Measurements from ENCODE around the gene DBF4B.
A peak's percentile ranks its signal among the peaks of the same experiment; 100 is the strongest.

The DBF4B gene

DNA sequence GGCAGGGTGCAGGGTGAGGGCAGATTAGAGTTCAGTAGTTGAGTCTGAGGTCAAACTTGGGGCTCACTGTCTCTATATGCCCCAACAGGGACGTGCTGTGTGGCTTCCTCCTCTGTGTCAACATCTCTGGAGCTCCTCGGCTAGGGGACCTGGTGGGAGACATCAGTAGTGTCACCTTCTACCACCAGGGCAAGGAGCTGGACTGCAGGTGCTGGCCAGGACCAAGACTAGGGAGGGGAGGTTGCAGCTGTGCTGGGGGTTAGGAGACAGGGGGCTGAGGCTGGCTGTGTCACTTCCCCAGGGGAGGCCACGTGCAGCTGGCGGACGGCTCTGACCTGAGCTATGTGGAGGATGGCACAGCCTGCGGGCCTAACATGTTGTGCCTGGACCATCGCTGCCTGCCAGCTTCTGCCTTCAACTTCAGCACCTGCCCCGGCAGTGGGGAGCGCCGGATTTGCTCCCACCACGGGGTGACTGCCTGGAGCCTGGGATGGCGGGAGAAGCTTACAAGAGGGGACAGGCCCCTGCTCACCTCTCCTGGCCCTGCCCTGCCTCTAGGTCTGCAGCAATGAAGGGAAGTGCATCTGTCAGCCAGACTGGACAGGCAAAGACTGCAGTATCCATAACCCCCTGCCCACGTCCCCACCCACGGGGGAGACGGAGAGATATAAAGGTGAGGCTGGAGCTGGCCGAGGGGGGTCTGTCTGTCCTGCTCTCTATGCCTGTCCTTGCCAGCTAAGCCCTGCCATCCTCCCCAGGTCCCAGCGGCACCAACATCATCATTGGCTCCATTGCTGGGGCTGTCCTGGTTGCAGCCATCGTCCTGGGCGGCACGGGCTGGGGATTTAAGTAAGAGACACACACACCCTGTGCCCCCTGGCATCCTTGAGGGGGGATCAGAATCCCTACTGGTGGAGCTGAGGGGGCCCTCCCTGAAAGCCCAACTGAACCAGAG, 69.2 kb downstream of the DBF4B start:
- no peak for DNase-seq (ENCODE audit: low spot score)

DNA sequence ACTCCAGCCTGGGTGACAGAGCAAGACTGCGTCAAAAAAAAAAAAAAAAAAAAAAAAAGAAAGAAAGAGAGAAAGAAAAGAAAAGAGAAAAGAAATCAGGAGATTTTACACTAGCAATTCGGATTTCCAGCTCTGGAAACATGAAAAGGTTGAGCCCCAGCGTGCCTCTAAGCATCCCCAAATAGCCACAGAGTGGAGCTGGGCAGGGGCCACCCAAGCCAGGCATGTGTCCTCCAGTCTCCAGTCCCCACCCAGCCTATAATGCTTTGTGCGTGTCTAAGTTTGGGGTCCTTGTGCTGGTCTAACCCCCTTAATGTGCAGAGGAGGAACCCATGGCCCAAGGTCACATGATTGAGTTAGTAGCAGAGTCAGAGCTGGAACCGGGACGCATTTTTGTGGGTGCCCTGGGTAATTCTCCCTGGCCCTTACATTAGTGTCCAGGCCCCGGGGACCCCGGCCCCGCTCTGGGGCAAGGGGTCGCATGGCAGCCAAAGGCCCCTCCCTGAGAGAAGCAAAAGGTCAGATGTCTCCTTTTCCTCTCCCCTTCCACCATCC, 70.3 kb downstream of the DBF4B start:
- DNase-seq (ENCODE audit: low spot score) = no peak

DNA sequence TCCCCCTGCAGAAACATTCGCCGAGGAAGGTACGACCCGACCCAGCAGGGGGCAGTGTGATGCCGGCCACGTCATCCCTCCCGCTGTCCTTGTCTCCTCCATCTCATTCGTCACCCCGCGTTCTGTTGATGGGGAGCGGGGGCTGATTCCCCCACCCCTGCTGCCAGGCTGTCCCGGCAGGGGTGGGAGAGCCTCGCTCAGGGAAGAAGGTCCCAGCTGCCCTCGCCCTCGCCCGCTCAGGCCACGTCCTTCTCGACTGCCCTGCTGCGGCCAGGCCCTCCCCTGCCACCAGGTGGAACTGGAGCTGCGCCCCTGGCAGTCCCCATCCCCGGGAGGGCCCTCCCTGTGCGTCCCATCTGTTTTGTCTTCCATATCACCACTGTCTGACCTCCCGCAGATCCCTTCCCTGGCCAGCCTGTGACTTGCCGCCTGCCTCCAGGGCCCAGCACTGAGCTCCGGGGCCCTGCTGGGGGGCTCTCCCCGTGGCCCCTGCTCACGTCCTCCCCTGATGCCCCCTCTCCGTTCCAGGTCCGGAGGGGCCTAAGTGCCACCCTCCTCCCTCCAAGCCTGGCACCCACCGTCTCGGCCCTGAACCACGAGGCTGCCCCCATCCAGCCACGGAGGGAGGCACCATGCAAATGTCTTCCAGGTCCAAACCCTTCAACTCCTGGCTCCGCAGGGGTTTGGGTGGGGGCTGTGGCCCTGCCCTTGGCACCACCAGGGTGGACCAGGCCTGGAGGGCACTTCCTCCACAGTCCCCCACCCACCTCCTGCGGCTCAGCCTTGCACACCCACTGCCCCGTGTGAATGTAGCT, 71.0 kb downstream of the DBF4B start:
- peak; percentile 93 for DNase-seq (ENCODE audit: low spot score)

DNA sequence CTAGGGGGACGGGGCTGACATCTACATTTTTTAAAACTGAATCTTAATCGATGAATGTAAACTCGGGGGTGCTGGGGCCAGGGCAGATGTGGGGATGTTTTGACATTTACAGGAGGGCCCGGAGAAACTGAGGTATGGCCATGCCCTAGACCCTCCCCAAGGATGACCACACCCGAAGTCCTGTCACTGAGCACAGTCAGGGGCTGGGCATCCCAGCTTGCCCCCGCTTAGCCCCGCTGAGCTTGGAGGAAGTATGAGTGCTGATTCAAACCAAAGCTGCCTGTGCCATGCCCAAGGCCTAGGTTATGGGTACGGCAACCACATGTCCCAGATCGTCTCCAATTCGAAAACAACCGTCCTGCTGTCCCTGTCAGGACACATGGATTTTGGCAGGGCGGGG, 71.7 kb downstream of the DBF4B start:
- DNase-seq (ENCODE audit: low spot score) = no peak

DNA sequence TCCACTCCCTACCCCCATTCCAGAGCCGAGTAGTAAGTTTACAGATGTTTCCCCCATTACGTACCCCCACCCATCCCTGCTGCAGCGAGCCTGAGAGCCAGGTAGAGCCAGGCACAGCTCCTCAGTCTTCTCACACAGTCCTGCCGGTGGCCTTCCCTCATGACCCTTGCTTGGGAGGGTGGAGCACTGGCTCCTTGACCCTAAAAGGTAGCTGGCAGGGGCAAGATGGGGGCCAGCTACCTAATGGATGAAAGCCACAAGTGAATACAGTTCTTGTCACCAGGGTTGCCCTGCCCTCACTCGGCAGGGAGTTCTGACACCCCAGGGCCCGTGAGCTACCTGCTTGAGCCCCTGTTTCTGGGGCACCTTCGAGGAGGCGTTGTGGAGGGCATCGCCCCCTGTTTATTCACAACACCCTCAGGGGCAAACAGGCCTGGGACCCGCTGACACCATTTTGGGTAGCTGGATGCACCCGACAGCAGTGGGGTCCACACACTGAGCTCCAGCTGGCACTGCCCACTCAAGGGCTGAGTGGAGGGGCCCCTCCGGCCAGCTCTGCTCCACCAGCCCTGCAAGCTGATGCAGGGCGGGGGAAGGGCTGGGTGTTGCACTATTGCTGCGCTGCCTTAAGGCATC, 72.5 kb downstream of the DBF4B start:
- no peak for DNase-seq (ENCODE audit: low spot score)

DNA sequence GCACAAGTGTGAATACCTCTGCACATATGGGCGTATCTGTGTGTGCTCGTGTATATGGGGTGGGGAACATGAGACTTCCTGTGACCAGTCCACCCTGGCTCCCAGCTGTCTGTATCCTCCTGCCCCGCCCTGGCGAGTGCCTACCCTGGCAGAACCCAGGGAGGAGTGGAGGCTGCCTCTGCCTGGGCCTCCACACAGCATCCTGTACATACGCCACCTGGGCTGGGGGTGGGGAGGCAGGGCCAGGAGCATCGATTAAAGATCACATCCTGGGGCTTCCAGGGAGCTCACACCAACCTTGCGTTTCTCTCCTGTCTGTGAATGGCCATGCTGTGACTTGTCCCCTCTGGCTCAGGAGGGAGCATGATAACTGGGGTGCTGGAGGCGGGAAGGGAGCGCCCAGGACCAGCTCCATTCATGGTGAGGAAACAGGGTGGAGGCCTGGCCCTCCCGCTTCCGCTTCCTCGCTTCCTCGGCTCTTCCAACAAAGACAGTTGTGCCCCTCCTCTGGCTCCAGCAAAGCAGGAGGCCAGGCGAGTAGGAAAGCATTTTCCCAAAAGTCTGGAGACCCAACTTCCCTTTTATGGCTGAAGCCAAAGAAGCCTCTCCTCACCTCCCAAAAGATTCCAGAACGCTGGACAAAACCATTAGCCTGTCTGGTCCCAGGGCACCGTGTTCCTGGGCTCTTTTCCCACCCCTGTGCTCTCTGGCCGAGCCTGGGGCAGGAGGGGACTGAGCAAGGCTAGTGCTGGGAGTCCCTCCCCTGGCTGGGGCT, 73.3 kb downstream of the DBF4B start:
- no peak for DNase-seq (ENCODE audit: low spot score)

DNA sequence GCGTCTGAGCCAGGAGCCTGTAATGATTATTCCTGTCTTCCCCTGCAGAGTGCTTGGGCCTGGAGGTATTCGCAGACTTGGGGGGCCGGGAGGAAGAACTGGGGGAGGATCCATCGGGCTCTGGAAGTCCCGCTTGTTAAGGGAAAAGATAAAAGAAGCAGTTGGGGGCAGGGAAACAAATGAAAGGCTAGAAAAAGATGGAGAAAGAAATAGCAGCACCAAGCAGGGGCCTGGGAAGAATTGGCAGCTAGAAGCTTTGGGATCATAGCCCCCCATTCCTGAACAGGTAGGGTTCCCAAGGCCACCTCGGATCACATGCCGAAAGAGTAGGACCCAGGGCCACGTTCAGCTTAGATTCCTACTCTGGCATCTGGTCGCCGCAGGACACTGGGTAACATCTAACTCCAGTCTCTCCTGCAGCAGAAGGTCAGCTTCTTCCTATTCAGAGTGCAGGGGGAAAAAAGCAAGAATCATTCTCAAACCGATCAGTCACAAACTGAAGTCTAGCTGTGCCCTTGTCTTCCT, 73.9 kb downstream of the DBF4B start:
- no peak for DNase-seq (ENCODE audit: low spot score)

DNA sequence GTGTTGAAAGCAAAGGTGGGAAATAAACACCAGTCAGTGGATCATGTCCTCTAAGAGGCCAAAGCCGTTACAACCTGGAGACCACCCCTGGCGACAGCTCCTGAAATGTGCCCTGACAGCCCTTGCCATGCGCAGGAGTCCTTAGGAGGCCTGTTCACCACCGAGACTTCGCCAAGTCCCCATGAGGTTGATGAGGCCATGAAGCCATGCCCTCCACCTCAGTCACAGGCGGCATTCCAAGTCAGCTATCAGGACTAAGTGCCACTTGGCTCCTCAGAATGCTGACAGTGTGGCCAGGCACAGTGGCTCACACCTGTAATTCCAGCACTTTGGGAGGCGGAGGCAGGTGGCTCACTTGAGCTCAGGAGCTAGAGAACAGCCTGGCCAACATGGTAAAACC, 77.5 kb downstream of the DBF4B start:
- no peak for DNase-seq (ENCODE audit: low spot score)

DNA sequence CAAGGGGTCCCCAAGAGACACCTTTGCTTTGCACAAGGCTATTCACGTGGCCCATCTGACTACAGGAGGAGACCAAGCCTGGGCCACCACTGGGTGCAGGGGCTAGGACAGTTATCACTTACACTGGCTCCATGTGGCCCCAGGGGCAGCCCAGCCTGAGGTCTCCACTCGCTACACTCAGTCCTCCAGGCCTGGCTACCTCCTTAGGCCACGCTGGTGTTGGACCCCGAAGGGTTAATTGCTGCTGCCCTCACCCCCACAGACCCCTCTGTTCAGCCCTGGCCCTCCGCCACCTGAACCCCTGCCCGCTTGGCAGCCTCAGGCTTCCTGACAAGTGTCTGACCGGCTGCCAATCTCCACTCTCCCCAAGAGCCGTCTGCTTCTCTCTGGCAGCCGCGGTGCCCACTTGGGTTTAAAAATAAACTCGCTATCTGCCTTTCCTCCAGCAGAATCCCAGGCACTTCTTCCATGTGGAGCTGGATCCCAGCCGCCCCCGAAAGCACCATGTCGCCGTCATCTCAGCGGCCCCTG, 78.2 kb downstream of the DBF4B start:
- no peak for DNase-seq (ENCODE audit: low spot score)

DNA sequence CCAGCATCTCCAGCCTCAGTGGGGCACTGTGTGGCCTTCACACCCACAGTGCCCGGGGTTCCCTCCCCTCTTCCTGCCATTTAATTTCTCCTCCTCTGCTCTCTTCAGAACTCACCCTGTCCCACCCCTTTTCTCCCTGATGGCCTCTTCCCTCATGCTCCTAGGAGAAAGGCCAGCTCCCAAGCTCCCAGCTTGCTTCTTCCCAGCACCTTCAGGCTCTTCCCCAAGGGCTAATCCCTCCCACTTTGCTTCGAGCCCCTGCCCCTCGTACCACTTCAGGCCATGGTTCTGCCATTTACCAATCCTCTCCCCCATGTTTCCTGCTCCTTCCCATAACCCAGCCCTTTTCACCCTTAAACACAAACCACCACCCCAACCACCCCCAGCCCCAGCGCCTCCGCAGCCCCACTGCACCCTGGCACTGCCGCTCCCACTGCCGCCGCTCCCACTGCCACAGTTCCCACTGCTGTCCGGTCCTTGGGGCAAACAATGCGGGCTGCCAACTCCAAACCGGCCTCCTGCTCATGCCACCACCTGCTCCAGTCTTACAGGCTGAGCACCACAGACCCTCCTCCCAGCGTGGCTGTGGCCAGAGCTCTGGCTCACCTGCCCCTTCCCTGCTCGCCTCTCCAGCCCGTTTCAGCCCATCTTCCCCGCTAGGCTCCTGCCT, 78.9 kb downstream of the DBF4B start:
- no peak for DNase-seq (ENCODE audit: low spot score)

DNA sequence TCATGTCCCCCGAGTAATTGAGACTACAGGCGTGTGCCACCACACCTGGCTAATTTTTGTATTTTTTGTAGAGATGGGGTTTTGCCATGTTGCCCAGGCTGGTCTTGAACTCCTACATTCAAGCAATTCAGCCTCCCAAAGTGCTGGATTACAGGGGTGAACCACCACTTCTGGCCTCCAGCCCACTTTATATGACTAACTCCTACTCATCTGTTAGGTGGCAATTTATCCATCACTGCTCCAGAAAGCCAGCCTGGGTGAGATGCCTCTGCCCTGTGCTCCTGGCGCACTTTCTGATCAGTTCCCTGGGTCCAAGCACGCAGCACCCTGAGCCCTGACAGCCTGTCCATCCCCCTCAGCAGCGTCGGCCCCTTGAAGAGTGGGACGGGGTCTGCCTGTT, 79.7 kb downstream of the DBF4B start:
- DNase-seq (ENCODE audit: low spot score) = no peak

DNA sequence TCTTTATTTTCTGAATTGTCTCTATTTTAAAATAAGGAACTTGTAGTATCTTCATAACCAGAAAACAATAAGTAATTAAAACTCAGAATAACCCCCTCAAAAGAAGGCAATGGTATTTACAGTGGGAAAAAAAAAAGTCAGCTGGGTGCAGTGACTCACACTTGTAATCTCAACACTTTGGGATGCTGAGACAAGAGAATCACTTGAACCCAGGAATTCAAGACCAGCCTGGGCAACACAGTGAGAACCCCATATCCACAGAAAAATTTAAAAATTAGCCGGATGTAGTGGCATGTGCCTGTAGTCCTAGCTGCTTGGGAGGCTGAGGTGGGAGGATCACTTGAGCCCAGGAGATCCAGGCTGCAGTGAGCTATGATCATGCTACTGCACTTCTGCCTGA, 83.8 kb downstream of the DBF4B start:
- DNase-seq (ENCODE audit: low spot score) = no peak

DNA sequence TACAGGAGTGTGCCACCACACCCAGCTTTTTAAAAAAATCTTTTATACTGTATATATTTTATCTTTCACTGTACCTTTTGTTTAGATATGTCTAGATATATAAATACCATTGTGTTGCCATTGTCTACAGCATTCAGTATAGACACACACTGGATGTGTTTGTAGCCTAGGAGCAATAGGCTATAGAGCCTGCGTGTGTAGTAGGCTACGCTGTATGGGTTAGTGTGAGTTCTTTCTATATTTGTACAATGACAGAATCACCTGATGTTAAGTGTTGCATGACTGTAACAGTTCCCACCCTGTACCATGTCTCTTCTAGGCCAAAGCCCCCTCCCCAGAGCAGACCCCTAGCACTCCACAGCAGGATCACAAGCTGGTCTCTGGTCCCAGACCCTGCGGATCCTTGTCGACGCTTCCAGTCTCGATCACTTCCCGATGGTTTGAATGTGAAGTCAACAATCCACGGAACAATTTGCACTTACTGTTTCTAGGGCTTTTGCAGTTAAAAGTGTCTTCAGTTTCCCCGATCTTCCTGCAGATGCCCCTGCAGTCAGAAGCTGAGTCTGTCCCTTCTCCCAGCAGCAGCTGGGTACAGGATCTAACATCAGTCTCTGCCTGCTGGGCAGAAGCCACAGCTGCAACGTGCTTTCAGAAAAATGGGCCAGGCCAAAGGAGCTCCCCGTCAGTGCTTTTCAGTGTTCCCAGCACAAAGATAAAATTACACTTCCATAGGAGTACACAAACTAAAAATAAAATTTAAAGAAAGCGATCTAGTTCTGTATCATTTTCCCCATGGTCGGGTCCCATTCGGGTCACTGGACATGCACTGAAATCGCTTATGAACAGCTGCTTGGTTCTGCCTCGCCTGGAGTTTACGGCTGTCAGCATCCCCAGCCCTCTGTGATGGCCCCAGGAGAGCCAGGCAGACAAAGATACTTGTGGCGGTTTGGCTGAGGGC, 85.7 kb downstream of the DBF4B start:
- DNase-seq (ENCODE audit: low spot score) = no peak

DNA sequence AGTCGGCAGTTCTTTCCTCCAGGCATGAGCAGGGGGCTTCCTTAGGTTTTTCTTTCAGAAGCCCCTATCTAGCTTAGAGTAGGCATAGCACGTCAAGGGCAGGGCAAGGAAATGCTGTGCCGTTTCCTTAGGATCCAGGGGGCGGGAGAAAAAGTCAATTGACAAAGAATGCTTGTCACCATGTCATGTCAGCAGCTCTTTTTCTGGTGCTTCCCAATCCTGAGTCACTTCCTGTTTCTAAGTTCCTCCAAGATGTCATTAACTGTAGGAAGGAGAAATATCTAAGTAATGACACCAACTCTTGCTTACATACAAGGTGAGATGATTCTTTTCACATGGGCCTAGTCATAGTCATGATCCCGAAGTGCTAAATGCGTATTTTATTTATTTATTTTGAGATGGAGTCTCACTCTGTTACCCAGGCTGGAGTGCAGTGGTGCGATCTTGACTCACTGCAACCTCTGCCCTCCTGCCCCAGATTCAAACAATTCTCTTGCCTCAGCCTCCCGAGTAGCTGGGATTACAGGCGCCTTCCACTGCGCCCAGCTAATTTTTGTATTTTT, 86.5 kb downstream of the DBF4B start:
- peak; percentile 59 for DNase-seq (ENCODE audit: low spot score)

DNA sequence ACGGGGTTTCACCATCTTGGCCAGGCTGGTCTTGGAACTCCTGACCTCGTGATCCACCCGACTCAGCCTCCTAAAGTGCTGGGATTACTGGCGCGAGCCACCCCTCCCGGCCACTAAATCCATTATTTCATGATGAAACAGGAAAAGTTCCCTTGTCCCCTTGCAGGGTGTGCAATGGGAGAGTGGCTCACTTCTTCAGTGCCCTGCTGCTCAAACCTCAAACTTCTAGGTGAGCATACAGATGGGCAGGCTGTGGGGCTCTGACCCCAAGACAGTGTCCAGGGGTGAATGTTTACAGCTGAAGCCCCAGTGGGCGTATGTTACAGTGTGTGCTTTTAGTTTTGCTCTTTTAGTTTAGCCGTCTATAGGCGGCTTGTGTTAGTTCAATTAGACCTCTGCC, 87.0 kb downstream of the DBF4B start:
- no peak for DNase-seq (ENCODE audit: low spot score)

DNA sequence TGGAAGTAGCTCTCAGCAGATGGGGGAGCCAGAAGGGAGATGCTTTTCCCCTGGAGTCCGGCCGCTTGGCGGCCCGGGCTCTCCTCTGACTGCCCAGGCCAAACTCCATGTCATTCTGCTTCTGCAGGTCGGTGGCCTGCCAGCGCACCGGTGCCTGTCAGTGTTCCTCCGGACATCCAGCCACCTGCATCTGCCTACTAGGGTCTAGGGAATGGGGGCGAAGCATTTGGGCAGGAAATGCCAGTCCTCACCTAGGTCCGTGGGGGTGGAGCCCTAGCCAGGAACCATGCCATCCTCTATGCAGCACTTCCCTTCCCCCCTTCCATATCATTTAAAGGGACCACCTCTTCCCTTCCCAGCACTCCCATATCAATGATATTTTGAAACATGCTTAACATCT, 87.5 kb downstream of the DBF4B start:
- no peak for DNase-seq (ENCODE audit: low spot score)

DNA sequence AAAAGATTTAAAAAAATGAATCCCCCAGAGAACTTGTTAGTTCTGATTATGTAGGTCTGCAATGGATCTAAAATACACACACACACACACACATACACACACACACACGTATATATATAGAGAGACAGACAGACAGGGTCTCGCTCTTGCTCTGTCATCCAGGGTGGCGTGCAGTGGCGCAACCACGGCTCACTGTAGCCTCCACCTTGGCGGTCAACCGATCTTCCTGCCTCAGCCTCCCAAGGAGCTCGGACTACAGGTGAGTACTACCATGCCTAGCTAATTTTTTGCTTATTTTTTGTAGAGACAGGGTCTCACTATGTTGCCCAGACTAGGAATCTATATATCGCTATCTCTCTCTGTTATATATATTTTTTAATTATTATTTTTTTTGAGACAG, 88.3 kb downstream of the DBF4B start:
- no peak for DNase-seq (ENCODE audit: low spot score)

DNA sequence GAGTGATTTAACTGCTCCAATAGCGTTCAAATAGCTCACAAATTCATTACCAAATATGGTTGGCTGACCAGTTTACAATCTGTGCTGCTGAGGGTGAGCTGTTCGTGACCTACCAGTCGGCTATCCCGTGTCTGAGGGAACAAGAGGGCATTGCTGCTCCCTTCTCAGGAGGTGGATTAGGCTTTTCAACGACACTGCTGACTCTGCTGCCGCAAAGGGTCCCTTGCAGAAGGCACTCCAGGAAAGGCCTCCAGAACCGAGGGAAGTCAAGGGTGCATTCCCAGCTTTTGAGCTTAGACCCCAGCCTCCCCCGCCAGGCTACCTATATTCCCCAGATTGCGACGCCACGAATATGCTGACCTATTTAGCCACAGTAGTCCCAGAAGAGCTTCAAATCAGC, 89.3 kb downstream of the DBF4B start:
- no peak for DNase-seq (ENCODE audit: low spot score)

DNA sequence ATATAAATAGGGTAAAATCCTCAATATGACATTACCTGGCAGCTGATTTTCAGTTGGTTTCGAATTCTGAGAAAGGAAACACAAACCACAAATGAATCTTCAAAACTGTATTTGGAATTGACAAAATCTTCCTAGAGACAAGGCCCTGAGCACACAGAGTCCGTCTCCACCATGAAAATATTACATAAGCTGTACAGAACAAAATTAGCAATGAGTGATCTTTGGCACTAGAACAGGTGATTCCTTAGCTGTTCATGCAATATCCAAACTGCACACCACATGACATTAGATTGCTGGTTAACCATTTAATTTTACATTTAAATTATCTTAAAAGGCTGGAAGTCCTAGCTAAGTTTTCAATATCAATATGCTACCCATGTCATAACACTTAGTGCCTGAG, 89.9 kb downstream of the DBF4B start:
- no peak for DNase-seq (ENCODE audit: low spot score)
